GM12878 (cell line): ENCODE measurements around the gene ELOVL5. TPM values are rescaled to one million over a fixed set of nuclear protein-coding genes. Genes with fewer than 3 reads are reported as not detected.
A peak's percentile ranks its signal among the peaks of the same experiment; 100 is the strongest.

Experiments
- ATAC-seq: fragments of 200-7000 bp; cut with Tn5 transposase; 3 replicates; pipeline ENCODE4 v1.9.1; 2020; ENCODE audit warnings: mild to moderate bottlenecking, moderate library complexity
- BruUV-seq: library from RNA; stranded (reverse); fragments of 400-500 nt; replicated peaks from 2 replicates; lab custom pipeline; 2021; lab: Mats Ljungman, UMichigan
- CTCF ChIA-PET: fragments of 300-600 bp; sonication (Branson Sonifier 250); formaldehyde crosslinking; extraction: SDS; loops from one replicate; lab custom pipeline; 2021; ENCODE audit warnings: inconsistent platforms; lab: Yijun Ruan, JAX
- POLR2A ChIA-PET: fragments of 350-600 bp; formaldehyde crosslinking; extraction: SDS; loops from one replicate; lab custom pipeline; 2021; ENCODE audit warnings: inconsistent platforms; lab: Charles Lee
- RAD21 ChIA-PET: fragments of 300-600 bp; sonication (Branson Sonifier 250); formaldehyde crosslinking; loops from one replicate; lab custom pipeline; 2023; ENCODE audit warnings: antibody characterized with exemption; ENCODE audit not compliant: unreplicated experiment; lab: Charles Lee
- SMC1A ChIA-PET: fragments of 300-600 bp; sonication (Branson Sonifier 250); formaldehyde crosslinking; loops from one replicate; lab custom pipeline; 2023; ENCODE audit not compliant: unreplicated experiment, uncharacterized antibody; lab: Charles Lee
- DNase-seq: peaks from one replicate; pipeline ENCODE4 v3.0.0-alpha.2; 2011; ENCODE audit warnings: low read depth, low spot score
- FAIRE-seq: peaks from 3 replicates; lab custom pipeline; 2011; peaks lifted over from hg19 to GRCh38; lab: Jason Lieb, UNC
- H2AFZ ChIP-seq: 2 replicates; pipeline ENCODE4 v1.6.0; 2011; ENCODE audit warnings: low read depth, low read length, control low read depth; ENCODE audit not compliant: control insufficient read depth
- H3K27ac ChIP-seq: 2 replicates; pipeline ENCODE4 v1.5.1; 2011; ENCODE audit warnings: control low read depth; ENCODE audit not compliant: control insufficient read depth, insufficient read depth
- H3K27me3 ChIP-seq, 2 experiments: replicated peaks in 1 of 2; 2 replicates each; pipeline versions ENCODE4 v1.6.0 to v1.6.1; 2011; ENCODE audit warnings: low read length in 1 of 2; ENCODE audit not compliant: control insufficient read depth in 2 of 2, insufficient read depth in 2 of 2
- H3K36me3 ChIP-seq, 2 experiments: 2 replicates each; pipeline ENCODE4 v1.5.1; 2011; ENCODE audit warnings: low read length in 1 of 2; ENCODE audit not compliant: control insufficient read depth in 2 of 2, insufficient read depth in 2 of 2
- H3K4me1 ChIP-seq: 2 replicates; pipeline ENCODE4 v1.6.1; 2011; ENCODE audit warnings: mild to moderate bottlenecking, low read length, moderate library complexity, mixed read lengths; ENCODE audit not compliant: control insufficient read depth, insufficient read depth
- H3K4me2 ChIP-seq: 2 replicates; pipeline ENCODE4 v1.6.0; 2011; ENCODE audit warnings: control low read depth; ENCODE audit not compliant: control insufficient read depth, insufficient read depth
- H3K4me3 ChIP-seq: fragments of 200-600 bp; sonication (generic); 2 replicates; pipeline ENCODE4 v1.5.1; 2016
- H3K79me2 ChIP-seq: 2 replicates; pipeline ENCODE4 v1.6.0; 2011; ENCODE audit warnings: low read length; ENCODE audit not compliant: control insufficient read depth, insufficient read depth
- H3K9ac ChIP-seq: 2 replicates; pipeline ENCODE4 v1.8.0; 2011; ENCODE audit warnings: low read length, control low read depth, mixed read lengths; ENCODE audit not compliant: control insufficient read depth, insufficient read depth
- H3K9me3 ChIP-seq: replicated peaks from 3 replicates; pipeline ENCODE4 v1.5.1; 2011; ENCODE audit warnings: mild to moderate bottlenecking, low read length; ENCODE audit not compliant: control insufficient read depth, insufficient read depth
- H4K20me1 ChIP-seq: 2 replicates; pipeline ENCODE4 v1.6.0; 2011; ENCODE audit not compliant: control insufficient read depth, insufficient read depth
- CTCF ChIP-seq, 3 experiments: IDR thresholded peaks in 2 of 3; conservative IDR thresholded peaks in 1 of 3; 2 replicates each; pipeline ENCODE4 v1.5.1; 2011; ENCODE audit warnings: low read depth in 3 of 3, low read length in 3 of 3, mild to moderate bottlenecking in 3 of 3, control low read depth in 2 of 3, moderate library complexity in 2 of 3, inconsistent platforms in 1 of 3, mixed read lengths in 1 of 3; ENCODE audit not compliant: control insufficient read depth in 2 of 3, insufficient read depth in 1 of 3; ENCODE audit errors: extremely low read depth in 1 of 3
- ZBTB33 ChIP-seq: fragments of 450-650 bp; IDR thresholded peaks from 2 replicates; pipeline ENCODE4 v1.6.1; 2017; ENCODE audit warnings: mild to moderate bottlenecking
- WGBS: methylation state at CpG from one replicate; pipeline ENCODE4 v1.1.6; 2016; ENCODE audit warnings: low lambda C conversion rate; ENCODE audit not compliant: insufficient replicate concordance, insufficient coverage; ENCODE audit errors: missing lambda C conversion rate; 5-methylcytosine and 5-hydroxymethylcytosine counted together
- in situ Hi-C: fragments of 300-500 bp; cut with MboI; formaldehyde crosslinking; loops from 9 replicates; pipeline ENCODE4 v1.14.3; 2018; ENCODE audit warnings: mixed read lengths
- intact Hi-C: fragments of 100-400 bp; cut with micrococcal nuclease; formaldehyde crosslinking; loops from one replicate; pipeline ENCODE4 v1.14.2; 2022; ENCODE audit not compliant: unreplicated experiment
- polyA plus RNA-seq, 11 experiments: library from polyadenylated mRNA; depleted of rRNA in 4 of 11; unstranded in 6 of 11; stranded (reverse) in 5 of 11; fragments of >200 nt; fragmentation: Nextera tagmentation in 4 of 11; fragmentation: Illumina TruSeq in 1 of 11; extraction: Ambion mirVana in 4 of 11; extraction: Trizol in 1 of 11; gene quantifications; 1 replicate in 1 of 11; 2 replicates in 10 of 11; pipeline versions ENCODE4 v1.2.1 to v1.2.3, GENCODE V29; 2011 to 2016; ENCODE audit warnings: inconsistent platforms in 2 of 11, missing spikeins in 2 of 11, low read depth in 1 of 11
- total RNA-seq, 4 experiments: library from RNA; depleted of rRNA in 3 of 4; stranded (reverse); fragments of >200 nt in 3 of 4; fragmentation: Illumina TruSeq in 1 of 4; extraction: Trizol in 1 of 4; gene quantifications; 2 replicates each; pipeline versions ENCODE4 v1.2.1 to v1.2.3, GENCODE V29; 2013 to 2021
- TF ChIP-seq, protein P1 (sequence below): fragments of 450-650 bp; IDR thresholded peaks from 2 replicates; pipeline ENCODE4 v1.6.1; 2016; ENCODE audit warnings: mild to moderate bottlenecking
- TF ChIP-seq, protein P2 (sequence below): fragments of 450-650 bp; IDR thresholded peaks from 2 replicates; pipeline ENCODE4 v1.6.1; 2017; ENCODE audit warnings: low read depth, mild to moderate bottlenecking, moderate library complexity

ELOVL5 gene
- total and polyA plus RNA-seq, 10 of the 15 experiments (the other 5 are each of a cell fraction or from before 2014, with no cell fraction given), result 156 to 241 (median 196) TPM

GRCh38 chr6:53359843-53360092 lies 11.0 kb upstream of the ELOVL5 start:
- Histone ChIP-seq H3K9me3 (no peaks in the 10 kb centered on the region; the same call in 2 of the 3 replicates), H3K4me3 (peak overlapping the region; percentile 74), H3K79me2 (no peaks in the 10 kb centered on the region), H3K9ac (peak overlapping the region; percentile 92), H3K27me3 (no peaks in the 10 kb centered on the region), H3K4me1 (peaks cover 17% of the 10 kb centered on the region), H2AFZ (peak overlapping the region; percentile 95), H3K36me3 (no peaks in the 10 kb centered on the region), H3K27ac (peak overlapping the region; percentile 86), H4K20me1 (no peaks in the 10 kb centered on the region), H3K4me2 (peak overlapping the region; percentile 99)
- ChIA-PET SMC1A (interaction anchor here (0.6 to 2.2 kb wide), 24 partner anchors 10 to 188 kb away, joined by 3 to 15 read pairs (median 4); partner anchors contain the start of gene ELOVL5), RAD21 (interaction anchor here (0.7 to 2.6 kb wide), 19 partner anchors 12 to 188 kb away, joined by 3 to 26 read pairs (median 5); partner anchors contain the start of gene ELOVL5), POLR2A (interaction anchor here (0.7 to 3.1 kb wide), 25 partner anchors 9 to 1075 kb away, joined by 3 to 36 read pairs (median 6); partner anchors contain the start of gene ELOVL5), CTCF (interaction anchor here (0.7 to 2.8 kb wide), 11 partner anchors 10 to 124 kb away, joined by 3 to 14 read pairs (median 3); no protein-coding TSS in a partner anchor)
- TF ChIP-seq, protein P1, sequence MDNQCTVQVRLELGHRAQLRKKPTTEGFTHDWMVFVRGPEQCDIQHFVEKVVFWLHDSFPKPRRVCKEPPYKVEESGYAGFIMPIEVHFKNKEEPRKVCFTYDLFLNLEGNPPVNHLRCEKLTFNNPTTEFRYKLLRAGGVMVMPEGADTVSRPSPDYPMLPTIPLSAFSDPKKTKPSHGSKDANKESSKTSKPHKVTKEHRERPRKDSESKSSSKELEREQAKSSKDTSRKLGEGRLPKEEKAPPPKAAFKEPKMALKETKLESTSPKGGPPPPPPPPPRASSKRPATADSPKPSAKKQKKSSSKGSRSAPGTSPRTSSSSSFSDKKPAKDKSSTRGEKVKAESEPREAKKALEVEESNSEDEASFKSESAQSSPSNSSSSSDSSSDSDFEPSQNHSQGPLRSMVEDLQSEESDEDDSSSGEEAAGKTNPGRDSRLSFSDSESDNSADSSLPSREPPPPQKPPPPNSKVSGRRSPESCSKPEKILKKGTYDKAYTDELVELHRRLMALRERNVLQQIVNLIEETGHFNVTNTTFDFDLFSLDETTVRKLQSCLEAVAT, result peak; percentile 4; the same call in 1 of the 2 replicates
- no peak for TF ChIP-seq CTCF (IDR thresholded peaks at IDR 0.05 in 2 of 3, conservative IDR thresholded peaks at IDR 0.05 in 1 of 3; ENCODE audit: control insufficient read depth in 2 of 3, extremely low read depth in 1 of 3, insufficient read depth in 1 of 3, low read depth in 3 of 3, low read length in 3 of 3)
- TF ChIP-seq ZBTB33, result no peak
- TF ChIP-seq, protein P2, sequence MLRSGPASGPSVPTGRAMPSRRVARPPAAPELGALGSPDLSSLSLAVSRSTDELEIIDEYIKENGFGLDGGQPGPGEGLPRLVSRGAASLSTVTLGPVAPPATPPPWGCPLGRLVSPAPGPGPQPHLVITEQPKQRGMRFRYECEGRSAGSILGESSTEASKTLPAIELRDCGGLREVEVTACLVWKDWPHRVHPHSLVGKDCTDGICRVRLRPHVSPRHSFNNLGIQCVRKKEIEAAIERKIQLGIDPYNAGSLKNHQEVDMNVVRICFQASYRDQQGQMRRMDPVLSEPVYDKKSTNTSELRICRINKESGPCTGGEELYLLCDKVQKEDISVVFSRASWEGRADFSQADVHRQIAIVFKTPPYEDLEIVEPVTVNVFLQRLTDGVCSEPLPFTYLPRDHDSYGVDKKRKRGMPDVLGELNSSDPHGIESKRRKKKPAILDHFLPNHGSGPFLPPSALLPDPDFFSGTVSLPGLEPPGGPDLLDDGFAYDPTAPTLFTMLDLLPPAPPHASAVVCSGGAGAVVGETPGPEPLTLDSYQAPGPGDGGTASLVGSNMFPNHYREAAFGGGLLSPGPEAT, result 0 out of 2 replicates have a peak, but pooled peaks have one; percentile 13
- intact Hi-C loops (loop anchor here (1.0 to 2.0 kb wide), 5 partner anchors 10 to 102 kb away; no protein-coding TSS in a partner anchor), in situ Hi-C loops (no loop called here)
- WGBS, result under 1% methylated on average over 10 of the region's 10 CpGs
- ATAC-seq, result peak; percentile 12
- peak; percentile 75 for FAIRE-seq
- TSS peak; percentile 96 for BruUV-seq
- no peak for DNase-seq
